ENCODE data around the gene MTHFR. TPM values are rescaled to one million over a fixed set of nuclear protein-coding genes. Genes with fewer than 3 reads are reported as not detected.
A peak's percentile ranks its signal among the peaks of the same experiment; 100 is the strongest.

The MTHFR gene
- 100 to 1,000 TPM in 1 of 4 donors, 10 to 100 TPM in 3; 82.0 to 130 (median 87.3) TPM for total RNA-seq

DNA sequence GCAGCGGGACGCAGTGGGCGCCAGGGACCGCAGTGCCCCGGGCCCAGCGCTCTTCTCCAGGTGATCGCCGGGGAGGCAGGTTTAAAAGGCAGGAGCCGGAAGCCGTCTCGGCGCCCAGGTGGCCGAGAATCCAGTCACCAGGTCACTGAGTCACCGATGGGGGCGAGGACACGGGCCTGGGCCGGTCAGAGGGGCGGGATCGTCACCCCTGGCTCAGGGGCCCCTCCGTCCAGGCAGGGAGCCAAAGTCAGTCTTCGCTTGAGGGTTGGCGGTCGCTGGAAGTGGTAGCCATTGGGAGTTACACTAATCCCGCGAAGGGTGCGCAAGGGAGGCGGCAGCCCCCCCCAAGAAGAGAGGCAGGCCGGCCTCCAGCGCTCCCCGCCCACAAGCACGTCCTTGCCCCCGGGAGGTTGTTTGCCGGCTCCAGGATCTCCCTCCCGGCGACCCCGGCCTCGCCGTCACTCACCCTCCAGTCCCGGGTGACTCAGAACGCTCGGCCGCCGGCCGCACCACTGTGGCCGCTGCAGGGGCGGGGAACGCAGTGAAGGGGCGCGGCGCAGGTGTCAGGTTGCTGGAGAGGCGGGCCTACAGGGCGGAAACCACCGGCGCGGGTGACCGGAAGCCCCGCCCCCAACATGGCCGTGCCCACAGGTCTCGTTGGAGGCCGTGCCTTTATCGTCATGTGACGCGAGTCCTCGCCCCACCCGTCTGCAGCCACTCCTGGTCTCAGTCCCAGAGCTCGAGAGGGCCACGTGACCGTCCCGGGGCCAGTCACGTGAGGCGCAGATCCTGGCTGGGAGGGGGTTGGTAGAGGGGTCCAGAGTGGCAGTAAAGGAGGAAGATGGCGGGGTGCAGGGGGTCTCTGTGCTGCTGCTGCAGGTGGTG lies at the start of gene MTHFR, which contains the start of gene CLCN6:
Gene MTHFR (minus strand): TSS at position 543 of the 885 bp plus-strand sequence. CDS start 2,848 bp downstream, outside the sequence.
Gene CLCN6 (plus strand): TSS at position 770 of the 885 bp plus-strand sequence. CDS start 72 bp downstream, at position 842.
- Histone ChIP-seq H3K27me3 (no peaks in the 10 kb centered on the region), H3K36me3 (peaks cover 0 to 24% (median 0%) of the 10 kb centered on the region in 3 donors), H3K4me3 (peak within 1 kb of the TSS; percentile 71 to 83 (median 78)), H3K4me1 (peaks cover 3 to 45% (median 25%) of the 10 kb centered on the region in 4 donors), H3K27ac (peak within 1 kb of the TSS; percentile 85 to 98 (median 92)), H3K9me3 (no peaks in the 10 kb centered on the region)
- TF ChIP-seq POLR2A (IDR thresholded peaks at IDR 0.05), result peak; percentile 92 to 97
- TF ChIP-seq, protein P1, sequence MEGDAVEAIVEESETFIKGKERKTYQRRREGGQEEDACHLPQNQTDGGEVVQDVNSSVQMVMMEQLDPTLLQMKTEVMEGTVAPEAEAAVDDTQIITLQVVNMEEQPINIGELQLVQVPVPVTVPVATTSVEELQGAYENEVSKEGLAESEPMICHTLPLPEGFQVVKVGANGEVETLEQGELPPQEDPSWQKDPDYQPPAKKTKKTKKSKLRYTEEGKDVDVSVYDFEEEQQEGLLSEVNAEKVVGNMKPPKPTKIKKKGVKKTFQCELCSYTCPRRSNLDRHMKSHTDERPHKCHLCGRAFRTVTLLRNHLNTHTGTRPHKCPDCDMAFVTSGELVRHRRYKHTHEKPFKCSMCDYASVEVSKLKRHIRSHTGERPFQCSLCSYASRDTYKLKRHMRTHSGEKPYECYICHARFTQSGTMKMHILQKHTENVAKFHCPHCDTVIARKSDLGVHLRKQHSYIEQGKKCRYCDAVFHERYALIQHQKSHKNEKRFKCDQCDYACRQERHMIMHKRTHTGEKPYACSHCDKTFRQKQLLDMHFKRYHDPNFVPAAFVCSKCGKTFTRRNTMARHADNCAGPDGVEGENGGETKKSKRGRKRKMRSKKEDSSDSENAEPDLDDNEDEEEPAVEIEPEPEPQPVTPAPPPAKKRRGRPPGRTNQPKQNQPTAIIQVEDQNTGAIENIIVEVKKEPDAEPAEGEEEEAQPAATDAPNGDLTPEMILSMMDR (IDR thresholded peaks at IDR 0.05), result no peak
- peak; percentile 99 to 100 (median 100) for DNase-seq

DNA sequence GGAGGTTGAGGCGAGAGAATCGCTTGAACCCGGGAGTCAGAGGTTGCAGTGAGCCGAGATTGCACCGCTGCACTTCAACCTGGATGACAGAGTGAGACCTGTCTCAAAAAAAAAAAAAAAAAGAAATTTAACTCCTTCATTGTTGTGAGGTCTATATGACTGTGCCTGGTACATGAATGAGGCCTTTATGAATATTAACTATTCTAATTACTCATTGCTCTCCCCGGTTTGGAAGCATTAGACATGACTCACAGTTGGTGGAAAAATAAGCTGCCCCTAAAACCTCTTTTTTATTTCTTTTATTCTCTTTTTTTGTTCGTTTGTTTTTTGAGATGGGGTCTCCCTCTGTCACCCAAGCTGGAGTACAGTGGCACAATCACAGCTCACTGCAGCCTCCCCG lies 49.7 kb upstream of the MTHFR start:
- no peaks in the 10 kb centered on the region for H3K4me1 ChIP-seq
- no peak overlapping the region for H3K4me3 ChIP-seq
- H3K9me3 ChIP-seq, result no peaks in the 10 kb centered on the region
- DNase-seq, result no peak
- H3K36me3 ChIP-seq, result no peaks in the 10 kb centered on the region
- no peak for TF ChIP-seq POLR2A (IDR thresholded peaks at IDR 0.05)
- TF ChIP-seq, protein P1 (IDR thresholded peaks at IDR 0.05), result no peak
- H3K27ac ChIP-seq, result no peak overlapping the region
- peaks cover 0 to 16% of the 10 kb centered on the region in 2 donors for H3K27me3 ChIP-seq

DNA sequence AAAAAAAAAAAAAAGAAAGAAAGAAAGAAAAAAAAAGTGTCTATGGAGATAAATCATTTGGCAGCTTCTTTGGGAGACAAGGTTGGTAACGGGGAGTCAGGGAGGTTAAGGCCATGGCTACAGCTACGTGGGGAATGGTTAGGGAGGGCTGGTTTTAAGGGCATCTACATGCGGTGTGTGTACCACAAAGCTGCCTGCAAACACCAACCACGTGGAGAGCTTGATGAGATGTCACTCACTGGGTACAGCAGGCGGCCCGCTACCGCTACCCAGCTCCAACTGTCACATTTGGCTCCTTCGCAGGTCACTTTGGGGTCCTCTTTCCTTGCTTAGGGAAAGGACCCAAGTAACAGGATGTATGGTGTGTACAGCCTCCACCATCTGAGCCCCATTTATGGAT lies 48.8 kb upstream of the MTHFR start:
- Histone ChIP-seq H3K4me1 (no peaks in the 10 kb centered on the region), H3K9me3 (no peaks in the 10 kb centered on the region), H3K36me3 (no peaks in the 10 kb centered on the region), H3K27ac (no peak overlapping the region), H3K27me3 (peaks cover 0 to 15% of the 10 kb centered on the region in 2 donors), H3K4me3 (no peak overlapping the region)
- TF ChIP-seq, protein P1 (IDR thresholded peaks at IDR 0.05), result no peak
- no peak for TF ChIP-seq POLR2A (IDR thresholded peaks at IDR 0.05)
- no peak for DNase-seq

DNA sequence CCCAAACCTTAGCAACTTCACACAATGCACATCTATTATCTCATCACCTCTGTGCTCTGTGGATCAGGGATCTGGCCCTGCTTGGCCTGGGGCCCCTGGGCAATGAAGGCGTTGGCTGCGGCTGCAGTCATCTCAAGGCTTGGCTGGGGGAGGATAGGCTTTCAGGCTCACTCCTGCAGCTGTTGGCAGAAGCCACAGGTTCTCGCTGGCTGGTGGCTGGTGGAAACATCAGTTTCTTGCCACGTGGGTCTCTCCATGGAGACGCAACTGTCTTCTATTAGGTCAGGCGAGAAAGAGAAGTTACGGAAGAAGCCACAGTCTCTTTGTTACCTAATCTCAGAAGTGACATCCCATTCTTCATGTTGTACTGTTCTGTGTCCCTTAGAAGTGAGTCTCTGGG lies 45.4 kb upstream of the MTHFR start:
- TF ChIP-seq, protein P1 (IDR thresholded peaks at IDR 0.05), result no peak
- TF ChIP-seq POLR2A (IDR thresholded peaks at IDR 0.05), result no peak
- peaks cover 0 to 7% (median 0%) of the 10 kb centered on the region in 3 donors for H3K36me3 ChIP-seq
- no peaks in the 10 kb centered on the region for H3K4me1 ChIP-seq
- no peaks in the 10 kb centered on the region for H3K27me3 ChIP-seq
- no peak overlapping the region for H3K27ac ChIP-seq
- H3K4me3 ChIP-seq, result no peak overlapping the region
- DNase-seq, result no peak
- H3K9me3 ChIP-seq, result no peaks in the 10 kb centered on the region

DNA sequence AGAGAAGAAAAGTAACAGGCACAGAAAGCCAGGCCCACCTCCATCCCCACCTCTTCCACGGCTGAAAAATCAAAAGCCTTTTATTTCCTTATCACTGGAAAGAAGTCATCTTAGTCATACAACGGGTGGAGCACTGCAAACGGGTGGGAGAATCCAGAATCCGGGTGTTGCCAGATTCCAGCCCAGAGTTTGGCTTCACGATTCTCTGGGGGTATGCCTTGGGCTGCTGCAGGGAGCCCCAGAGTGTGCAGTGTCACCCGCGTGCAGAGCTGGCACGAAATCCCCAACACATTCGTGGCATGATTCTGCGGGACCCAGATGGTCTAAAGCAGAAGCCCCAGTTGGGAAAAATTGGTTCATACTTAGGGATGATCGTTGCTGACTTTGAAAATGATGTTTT lies 44.4 kb upstream of the MTHFR start:
- no peak for DNase-seq
- H3K36me3 ChIP-seq, result peaks cover 0 to 7% (median 0%) of the 10 kb centered on the region in 3 donors

More for the DNA sequence above, 44.4 kb upstream of the MTHFR start:
- Histone ChIP-seq H3K27me3 (no peaks in the 10 kb centered on the region), H3K4me3 (no peak overlapping the region), H3K4me1 (no peaks in the 10 kb centered on the region), H3K27ac (no peak overlapping the region), H3K9me3 (no peaks in the 10 kb centered on the region)
- no peak for TF ChIP-seq POLR2A (IDR thresholded peaks at IDR 0.05)
- TF ChIP-seq, protein P1 (IDR thresholded peaks at IDR 0.05), result no peak
